Measurements from ENCODE around the gene WDR7.

WDR7 gene

DNA sequence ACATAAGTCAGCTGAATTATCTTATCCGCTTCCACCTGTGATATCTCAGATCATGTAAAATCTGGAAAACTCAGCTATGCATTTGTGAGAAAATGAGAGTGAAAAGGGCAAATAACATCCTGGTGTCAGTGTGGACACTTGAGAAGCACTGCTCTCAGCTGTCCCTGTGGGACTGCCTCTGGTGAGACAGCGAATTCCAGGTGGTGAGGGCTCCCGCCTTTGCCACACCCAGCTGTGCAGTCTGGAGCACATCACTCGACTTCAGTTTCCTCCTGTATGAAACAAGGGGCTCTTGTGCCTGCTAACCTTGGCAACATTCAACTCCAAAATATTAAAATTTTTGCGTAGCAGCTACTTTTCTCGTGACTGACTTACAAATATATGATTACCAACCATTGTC is 300.9 kb downstream of the WDR7 start:
- no peak overlapping the region for H2BK5ac ChIP-seq (ENCODE audit: low read length)
- H3K79me1 ChIP-seq (ENCODE audit: low read depth, low read length) = no peaks in the 10 kb centered on the region
- H3K36me3 ChIP-seq (replicated peaks in 1 of 2; ENCODE audit: control insufficient read depth in 2 of 2, insufficient read depth in 2 of 2, low read length in 2 of 2) = no peaks in the 10 kb centered on the region
- H2BK15ac ChIP-seq (ENCODE audit: low read length) = no peak overlapping the region
- no peak overlapping the region for H2BK120ac ChIP-seq (ENCODE audit: low read depth, low read length)
- no peak overlapping the region for H3K18ac ChIP-seq (ENCODE audit: low read length)
- H3K27me3 ChIP-seq (ENCODE audit: control insufficient read depth in 3 of 3, insufficient read depth in 3 of 3, low read depth in 1 of 3, low read length in 3 of 3) = no peaks in the 10 kb centered on the region
- H3K14ac ChIP-seq (ENCODE audit: low read length) = no peak overlapping the region
- H3K4me3 ChIP-seq (ENCODE audit: low read length in 2 of 2) = no peak overlapping the region
- H3K4me1 ChIP-seq (ENCODE audit: control insufficient read depth in 2 of 2, insufficient read depth in 1 of 2, low read depth in 1 of 2, low read length in 2 of 2) = peaks cover 10 to 11% of the 10 kb centered on the region in 2 donors
- H3K9ac ChIP-seq (ENCODE audit: low read depth, low read length, poor library complexity) = no peak overlapping the region
- H2BK12ac ChIP-seq (ENCODE audit: low read length) = no peak overlapping the region
- H3K9me3 ChIP-seq (replicated peaks in 1 of 2; ENCODE audit: control insufficient read depth in 2 of 2, insufficient read depth in 1 of 2, low read depth in 1 of 2, low read length in 2 of 2) = peaks cover 0 to 2% of the 10 kb centered on the region in 2 donors
- H3K4me2 ChIP-seq (ENCODE audit: insufficient read depth, low read length, poor library complexity, severe bottlenecking) = no peak overlapping the region
- H3K4ac ChIP-seq (ENCODE audit: low read length) = no peak overlapping the region
- H4K91ac ChIP-seq (ENCODE audit: low read depth, low read length, poor library complexity) = no peak overlapping the region
- H2AFZ ChIP-seq (ENCODE audit: low read length) = no peak overlapping the region
- no peak overlapping the region for H2AK5ac ChIP-seq (ENCODE audit: low read depth, low read length)
- H3K27ac ChIP-seq (replicated peaks; ENCODE audit: low read length) = no peak overlapping the region
- no peak overlapping the region for H3K23ac ChIP-seq (ENCODE audit: low read depth, low read length, poor library complexity)
- H4K8ac ChIP-seq (ENCODE audit: low read depth, low read length) = no peak overlapping the region
- WGBS, 2 donors (ENCODE audit: extremely low coverage in 2 of 2, insufficient read length in 2 of 2, insufficient replicate concordance in 1 of 2) = no CpG with 5 or more reads among the region's 6 CpGs
- no peak for DNase-seq (ENCODE audit: low spot score)

GRCh38 chr18:56953428-56954198 is 302.5 kb downstream of the WDR7 start:
- H3K9me3 ChIP-seq (replicated peaks in 1 of 2; ENCODE audit: control insufficient read depth in 2 of 2, insufficient read depth in 1 of 2, low read depth in 1 of 2, low read length in 2 of 2) = no peaks in the 10 kb centered on the region
- no peak overlapping the region for H2BK15ac ChIP-seq (ENCODE audit: low read length)
- H3K4me3 ChIP-seq (ENCODE audit: low read length in 2 of 2) = no peak overlapping the region
- no peak overlapping the region for H3K4ac ChIP-seq (ENCODE audit: low read length)
- no peak overlapping the region for H2BK12ac ChIP-seq (ENCODE audit: low read length)
- WGBS, 2 donors (ENCODE audit: extremely low coverage in 2 of 2, insufficient read length in 2 of 2, insufficient replicate concordance in 1 of 2) = no CpG with 5 or more reads among the region's 3 CpGs
- no peak overlapping the region for H2BK120ac ChIP-seq (ENCODE audit: low read depth, low read length)
- no peak overlapping the region for H2AK5ac ChIP-seq (ENCODE audit: low read depth, low read length)
- no peak for DNase-seq (ENCODE audit: low spot score)
- no peak overlapping the region for H2AFZ ChIP-seq (ENCODE audit: low read length)
- H4K91ac ChIP-seq (ENCODE audit: low read depth, low read length, poor library complexity) = no peak overlapping the region
- no peak overlapping the region for H4K8ac ChIP-seq (ENCODE audit: low read depth, low read length)
- no peak overlapping the region for H3K9ac ChIP-seq (ENCODE audit: low read depth, low read length, poor library complexity)
- H3K4me1 ChIP-seq (ENCODE audit: control insufficient read depth in 2 of 2, insufficient read depth in 1 of 2, low read depth in 1 of 2, low read length in 2 of 2) = peaks cover 8 to 11% of the 10 kb centered on the region in 2 donors
- H3K79me1 ChIP-seq (ENCODE audit: low read depth, low read length) = no peaks in the 10 kb centered on the region
- H3K18ac ChIP-seq (ENCODE audit: low read length) = no peak overlapping the region
- H3K27ac ChIP-seq (replicated peaks; ENCODE audit: low read length) = no peak overlapping the region
- no peak overlapping the region for H2BK5ac ChIP-seq (ENCODE audit: low read length)
- H3K36me3 ChIP-seq (replicated peaks in 1 of 2; ENCODE audit: control insufficient read depth in 2 of 2, insufficient read depth in 2 of 2, low read length in 2 of 2) = no peaks in the 10 kb centered on the region
- no peak overlapping the region for H3K4me2 ChIP-seq (ENCODE audit: insufficient read depth, low read length, poor library complexity, severe bottlenecking)
- H3K27me3 ChIP-seq (ENCODE audit: control insufficient read depth in 3 of 3, insufficient read depth in 3 of 3, low read depth in 1 of 3, low read length in 3 of 3) = no peaks in the 10 kb centered on the region
- H3K23ac ChIP-seq (ENCODE audit: low read depth, low read length, poor library complexity) = no peak overlapping the region
- no peak overlapping the region for H3K14ac ChIP-seq (ENCODE audit: low read length)

DNA sequence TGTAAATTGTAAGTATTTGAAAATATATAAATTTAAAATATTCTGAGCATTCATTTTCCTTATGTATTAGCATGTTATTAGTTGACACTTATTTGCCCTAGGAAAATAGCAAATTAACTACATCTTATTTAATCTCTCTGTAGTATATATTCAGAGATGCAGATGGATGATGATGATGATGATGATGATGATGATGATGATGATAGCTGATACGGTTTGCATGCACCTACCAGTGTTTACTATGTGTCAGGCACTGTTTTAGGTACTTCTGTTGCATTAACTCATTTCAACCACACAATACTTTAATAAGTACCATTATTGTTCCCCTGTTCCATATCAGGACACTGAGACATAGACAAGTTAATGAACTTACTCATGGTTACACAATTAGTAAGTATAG is 304.3 kb downstream of the WDR7 start:
- Histone ChIP-seq H4K91ac (ENCODE audit: low read depth, low read length, poor library complexity) (no peak overlapping the region), H3K79me1 (ENCODE audit: low read depth, low read length) (no peaks in the 10 kb centered on the region), H3K9me3 (replicated peaks in 1 of 2; ENCODE audit: control insufficient read depth in 2 of 2, insufficient read depth in 1 of 2, low read depth in 1 of 2, low read length in 2 of 2) (no peaks in the 10 kb centered on the region), H4K8ac (ENCODE audit: low read depth, low read length) (no peak overlapping the region), H3K14ac (ENCODE audit: low read length) (no peak overlapping the region), H3K27ac (replicated peaks; ENCODE audit: low read length) (no peak overlapping the region), H2AK5ac (ENCODE audit: low read depth, low read length) (no peak overlapping the region), H3K4ac (ENCODE audit: low read length) (no peak overlapping the region), H3K36me3 (replicated peaks in 1 of 2; ENCODE audit: control insufficient read depth in 2 of 2, insufficient read depth in 2 of 2, low read length in 2 of 2) (no peaks in the 10 kb centered on the region), H2BK15ac (ENCODE audit: low read length) (no peak overlapping the region), H2AFZ (ENCODE audit: low read length) (no peak overlapping the region), H2BK5ac (ENCODE audit: low read length) (no peak overlapping the region), H3K23ac (ENCODE audit: low read depth, low read length, poor library complexity) (no peak overlapping the region), H2BK120ac (ENCODE audit: low read depth, low read length) (no peak overlapping the region), H2BK12ac (ENCODE audit: low read length) (no peak overlapping the region), H3K9ac (ENCODE audit: low read depth, low read length, poor library complexity) (no peak overlapping the region), H3K18ac (ENCODE audit: low read length) (no peak overlapping the region), H3K4me2 (ENCODE audit: insufficient read depth, low read length, poor library complexity, severe bottlenecking) (no peak overlapping the region), H3K4me1 (ENCODE audit: control insufficient read depth in 2 of 2, insufficient read depth in 1 of 2, low read depth in 1 of 2, low read length in 2 of 2) (peaks cover 7 to 10% of the 10 kb centered on the region in 2 donors), H3K27me3 (ENCODE audit: control insufficient read depth in 3 of 3, insufficient read depth in 3 of 3, low read depth in 1 of 3, low read length in 3 of 3) (no peaks in the 10 kb centered on the region), H3K4me3 (ENCODE audit: low read length in 2 of 2) (no peak overlapping the region)
- no peak for DNase-seq (ENCODE audit: low spot score)
- WGBS, 2 donors (ENCODE audit: extremely low coverage in 2 of 2, insufficient read length in 2 of 2, insufficient replicate concordance in 1 of 2) = no CpG with 5 or more reads among the region's 1 CpG

GRCh38 chr18:56959120-56959519 is 308.0 kb downstream of the WDR7 start:
- no peak overlapping the region for H3K18ac ChIP-seq (ENCODE audit: low read length)
- H4K8ac ChIP-seq (ENCODE audit: low read depth, low read length) = no peak overlapping the region
- H3K23ac ChIP-seq (ENCODE audit: low read depth, low read length, poor library complexity) = no peak overlapping the region
- no peak overlapping the region for H3K4ac ChIP-seq (ENCODE audit: low read length)
- no peaks in the 10 kb centered on the region for H3K27me3 ChIP-seq (ENCODE audit: control insufficient read depth in 3 of 3, insufficient read depth in 3 of 3, low read depth in 1 of 3, low read length in 3 of 3)
- H4K91ac ChIP-seq (ENCODE audit: low read depth, low read length, poor library complexity) = no peak overlapping the region
- H2BK15ac ChIP-seq (ENCODE audit: low read length) = no peak overlapping the region
- H3K79me1 ChIP-seq (ENCODE audit: low read depth, low read length) = no peaks in the 10 kb centered on the region
- H2BK12ac ChIP-seq (ENCODE audit: low read length) = no peak overlapping the region
- H2AFZ ChIP-seq (ENCODE audit: low read length) = no peak overlapping the region
- H2BK120ac ChIP-seq (ENCODE audit: low read depth, low read length) = no peak overlapping the region
- no peak overlapping the region for H2AK5ac ChIP-seq (ENCODE audit: low read depth, low read length)
- no peak overlapping the region for H3K4me3 ChIP-seq (ENCODE audit: low read length in 2 of 2)
- peaks cover 0 to 7% of the 10 kb centered on the region in 2 donors for H3K4me1 ChIP-seq (ENCODE audit: control insufficient read depth in 2 of 2, insufficient read depth in 1 of 2, low read depth in 1 of 2, low read length in 2 of 2)
- H3K36me3 ChIP-seq (replicated peaks in 1 of 2; ENCODE audit: control insufficient read depth in 2 of 2, insufficient read depth in 2 of 2, low read length in 2 of 2) = no peaks in the 10 kb centered on the region
- WGBS, 2 donors (ENCODE audit: extremely low coverage in 2 of 2, insufficient read length in 2 of 2, insufficient replicate concordance in 1 of 2) = no CpG with 5 or more reads among the region's 3 CpGs
- no peak overlapping the region for H3K9ac ChIP-seq (ENCODE audit: low read depth, low read length, poor library complexity)
- H3K4me2 ChIP-seq (ENCODE audit: insufficient read depth, low read length, poor library complexity, severe bottlenecking) = no peak overlapping the region
- H3K9me3 ChIP-seq (replicated peaks in 1 of 2; ENCODE audit: control insufficient read depth in 2 of 2, insufficient read depth in 1 of 2, low read depth in 1 of 2, low read length in 2 of 2) = no peaks in the 10 kb centered on the region
- no peak overlapping the region for H3K14ac ChIP-seq (ENCODE audit: low read length)
- no peak overlapping the region for H3K27ac ChIP-seq (replicated peaks; ENCODE audit: low read length)
- H2BK5ac ChIP-seq (ENCODE audit: low read length) = no peak overlapping the region
- DNase-seq (ENCODE audit: low spot score) = no peak

All from neuronal stem cell (in vitro differentiated cells).